HG02623 (cell line): ENCODE measurements around the gene ZFR2.
"Not testable (repeated sequence)": the region's sequence is repeated elsewhere in the genome, so short reads cannot be mapped to it uniquely, and the experiment has no call there.

Source experiments
- ATAC-seq: cut with Tn5 transposase; IDR thresholded peaks from one replicate; pipeline ENCODE4 v1.9.1; 2021; ENCODE audit warnings: moderate library complexity; ENCODE audit not compliant: unreplicated experiment

ZFR2 gene

DNA sequence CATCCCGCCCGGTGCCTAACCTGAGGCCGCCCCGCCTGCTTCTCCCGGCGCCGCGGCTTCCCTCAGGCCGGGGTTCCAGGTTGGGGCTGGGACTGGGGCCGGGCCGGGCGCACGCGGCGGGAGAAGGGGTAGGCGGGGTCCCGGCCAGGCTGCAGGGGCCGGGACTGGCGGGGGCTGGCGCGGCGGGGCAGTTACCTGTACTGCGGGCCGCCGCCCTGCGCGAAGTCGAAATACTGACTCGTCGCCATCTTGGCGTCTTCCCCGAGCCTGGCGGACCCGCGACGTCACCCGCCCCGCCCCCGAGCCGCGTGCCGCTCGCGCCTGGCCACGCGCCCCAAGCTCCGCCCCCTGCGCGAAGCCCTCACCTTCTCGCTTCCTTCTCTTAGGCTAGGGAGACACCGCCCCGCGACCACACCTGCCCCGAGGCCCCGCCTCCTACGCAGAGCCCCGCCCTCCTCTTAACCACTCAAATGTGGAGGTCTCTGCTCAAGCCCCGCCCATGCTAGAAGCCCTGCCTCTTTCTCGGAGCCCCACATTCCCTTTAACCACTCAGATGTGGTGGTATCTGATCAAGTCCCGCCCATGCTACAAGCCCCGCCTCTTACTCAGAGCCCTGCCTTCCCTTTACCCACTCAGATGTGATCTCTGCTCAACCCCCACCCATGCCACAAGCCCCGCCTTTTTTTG, at the start of gene ZFR2:
ZFR2 (minus strand) TSS at position 269 of the 687 bp plus-strand sequence; CDS start at position 248, 21 bp downstream.
- ATAC-seq = no peak

DNA sequence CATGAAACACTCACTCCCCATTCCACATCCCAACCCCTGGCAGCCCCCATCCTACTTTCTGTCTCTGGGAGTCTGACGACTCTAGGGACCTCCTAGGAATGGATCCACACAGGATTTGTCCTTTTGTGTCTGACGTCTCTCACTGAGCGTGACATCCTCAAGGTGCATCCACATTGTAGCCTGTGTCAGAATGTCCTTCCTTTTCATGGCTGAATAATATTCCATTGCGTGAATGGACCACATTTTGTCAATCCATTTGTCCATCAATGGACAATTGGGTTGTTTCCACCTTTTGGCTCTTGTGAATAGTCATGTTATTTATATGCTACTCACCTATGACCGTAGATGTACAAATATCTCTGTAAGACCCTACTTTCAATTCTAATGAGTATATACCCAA, 47.2 kb upstream of the ZFR2 start:
- ATAC-seq = no peak

DNA sequence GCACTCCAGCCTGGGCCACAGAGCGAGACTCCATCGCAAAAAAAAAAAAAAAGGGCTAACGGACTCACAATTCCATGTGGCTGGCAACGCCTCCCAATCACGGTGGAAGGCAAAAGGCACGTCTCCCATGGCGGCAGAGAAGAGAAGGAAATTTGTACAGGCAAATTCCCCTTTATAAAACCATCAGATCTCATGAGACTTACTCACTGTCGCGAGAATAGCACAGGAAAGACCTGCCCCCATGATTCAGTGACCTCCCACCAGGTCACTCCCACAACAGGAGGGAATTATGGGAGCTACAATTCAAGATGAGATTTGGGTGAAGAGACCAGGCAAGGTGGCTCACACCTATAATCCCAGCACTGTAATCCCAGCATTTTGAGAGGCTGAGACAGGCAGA, 45.4 kb upstream of the ZFR2 start:
- no peak for ATAC-seq

DNA sequence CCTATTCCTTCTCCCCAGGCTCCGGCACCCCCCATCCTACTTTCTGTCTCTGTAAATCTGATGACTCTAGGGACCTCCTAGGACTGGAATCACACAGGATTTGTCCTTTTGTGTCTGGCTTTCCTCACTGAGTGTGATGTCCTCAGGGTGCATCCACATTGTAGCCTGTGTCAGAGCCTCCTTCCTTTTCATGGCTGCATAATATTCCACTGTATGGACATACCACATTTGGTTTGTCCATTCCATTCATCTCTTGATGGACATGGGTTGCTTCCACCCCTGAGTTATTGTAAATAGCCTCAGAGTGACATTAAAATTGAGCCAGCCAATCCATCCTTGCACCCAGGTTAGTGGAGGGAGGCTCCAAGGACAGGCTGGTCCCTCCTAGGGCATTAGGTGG, 41.3 kb upstream of the ZFR2 start:
- no peak for ATAC-seq

DNA sequence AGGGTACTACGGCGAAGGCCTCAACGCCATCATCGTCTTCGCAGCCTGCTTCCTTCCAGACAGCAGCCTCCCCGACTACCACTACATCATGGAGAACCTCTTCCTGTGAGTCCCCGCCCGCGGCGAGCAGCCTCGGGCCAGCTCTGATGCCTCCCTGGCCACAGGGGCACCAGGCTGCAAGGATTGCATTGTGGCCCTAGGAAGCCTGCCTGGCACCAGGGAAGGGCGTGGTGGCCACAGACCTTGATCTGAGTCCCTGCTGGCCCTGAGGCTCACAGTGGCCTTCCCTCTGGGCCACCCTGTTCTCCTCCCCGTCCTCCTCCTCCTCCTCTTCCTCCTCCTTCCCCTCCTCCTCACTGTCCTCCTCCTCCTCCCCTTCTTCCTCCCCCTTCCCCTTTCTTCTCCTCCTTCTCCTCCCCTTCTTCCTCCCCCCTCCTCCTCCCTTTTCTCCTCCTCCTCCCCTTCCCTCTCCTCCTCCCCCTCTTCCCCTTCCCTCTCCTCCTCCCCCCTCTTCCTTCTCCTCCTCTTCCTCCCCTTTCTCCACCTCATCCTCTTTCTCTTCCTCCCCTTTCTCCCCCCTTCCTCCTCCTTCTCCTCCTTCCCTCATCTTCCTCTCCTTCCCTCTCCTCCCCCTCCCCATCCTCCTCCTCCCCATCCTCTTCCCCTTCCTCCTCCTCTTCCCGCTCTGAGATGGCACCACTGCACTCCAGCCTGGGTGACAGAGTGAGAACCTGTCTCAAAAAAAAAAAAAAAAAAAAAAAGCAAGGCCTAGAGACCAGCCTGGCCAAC, 39.6 kb upstream of the ZFR2 start:
- ATAC-seq = no peak

DNA sequence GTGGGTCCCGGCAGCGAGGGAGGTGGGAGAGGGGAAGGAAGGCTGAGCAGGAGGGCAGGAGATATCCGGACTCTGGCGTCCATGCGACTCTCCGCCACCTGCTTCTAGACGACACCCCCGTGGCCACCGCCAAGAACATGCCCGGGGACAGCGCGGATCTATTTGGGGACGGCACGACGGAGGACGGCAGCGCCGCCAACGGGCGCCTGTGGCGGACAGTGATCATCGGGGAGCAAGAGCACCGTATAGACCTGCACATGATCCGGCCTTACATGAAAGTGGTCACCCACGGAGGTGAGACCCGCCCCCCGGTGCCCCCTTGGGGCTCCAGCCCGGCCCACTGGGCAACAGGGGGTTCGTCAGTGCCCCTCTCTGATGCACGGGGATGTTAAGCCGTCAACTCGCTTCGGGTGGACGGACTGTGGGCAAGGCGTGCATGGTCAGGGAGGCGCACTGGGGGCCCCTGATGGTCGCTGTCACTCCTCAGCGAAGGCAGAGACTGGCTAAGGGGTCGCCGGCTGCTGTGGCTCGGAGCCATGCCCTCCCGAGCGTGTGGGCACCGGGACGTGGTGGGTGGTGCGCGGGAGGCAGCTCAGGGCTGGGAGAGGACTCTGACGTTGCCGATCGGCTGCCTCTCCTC, 38.9 kb upstream of the ZFR2 start:
- ATAC-seq = no peak

DNA sequence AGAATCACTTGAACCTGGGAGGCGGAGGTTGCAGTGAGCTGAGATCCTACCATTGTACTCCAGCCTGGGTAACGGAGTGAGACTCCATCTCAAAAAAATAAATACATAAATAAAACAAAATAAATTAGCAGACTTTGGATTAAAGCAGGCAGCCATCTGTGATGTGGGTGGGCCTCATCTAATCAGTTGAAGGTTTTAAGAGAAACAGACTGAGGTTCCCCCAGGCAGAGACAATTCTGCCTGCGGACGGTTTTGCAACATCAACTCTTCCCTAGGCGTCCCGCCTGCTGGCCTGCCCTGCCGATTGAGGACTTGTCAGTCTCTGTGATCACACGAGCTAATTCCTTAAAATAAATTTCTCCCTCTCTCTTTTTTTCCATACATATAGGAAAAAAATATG, 35.4 kb upstream of the ZFR2 start:
- no peak for ATAC-seq

DNA sequence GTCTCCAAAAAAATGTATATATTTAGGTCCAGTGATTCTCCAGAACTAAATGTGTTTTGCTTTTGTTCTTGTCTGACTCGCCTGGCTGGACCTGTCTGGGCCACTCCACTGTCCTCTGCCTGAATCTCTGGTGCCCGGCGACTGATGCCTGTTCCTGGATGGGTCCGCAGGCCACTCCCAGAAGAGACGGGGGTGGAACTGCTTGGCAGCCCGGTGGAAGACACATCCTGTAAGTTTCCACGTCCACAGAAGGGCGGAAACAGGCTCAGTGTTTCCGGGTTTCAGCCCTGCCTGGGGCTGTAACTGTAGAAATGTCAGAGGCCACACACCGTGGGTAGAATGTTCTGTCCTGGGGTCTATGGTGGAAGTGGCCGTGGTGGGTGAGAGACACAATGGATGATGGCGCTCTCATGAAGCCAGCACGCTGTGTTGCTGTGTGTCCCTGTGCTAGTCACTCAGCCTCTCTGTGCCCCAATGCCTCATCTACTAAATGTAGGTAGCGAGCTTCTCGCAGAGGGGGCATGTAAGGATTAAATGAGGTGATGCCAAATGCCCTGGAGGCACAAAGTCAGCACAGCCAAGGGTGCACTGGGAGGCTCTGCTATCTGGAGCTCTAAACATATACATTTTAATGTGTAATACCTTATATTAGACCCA, 33.6 kb upstream of the ZFR2 start:
- ATAC-seq = no peak

DNA sequence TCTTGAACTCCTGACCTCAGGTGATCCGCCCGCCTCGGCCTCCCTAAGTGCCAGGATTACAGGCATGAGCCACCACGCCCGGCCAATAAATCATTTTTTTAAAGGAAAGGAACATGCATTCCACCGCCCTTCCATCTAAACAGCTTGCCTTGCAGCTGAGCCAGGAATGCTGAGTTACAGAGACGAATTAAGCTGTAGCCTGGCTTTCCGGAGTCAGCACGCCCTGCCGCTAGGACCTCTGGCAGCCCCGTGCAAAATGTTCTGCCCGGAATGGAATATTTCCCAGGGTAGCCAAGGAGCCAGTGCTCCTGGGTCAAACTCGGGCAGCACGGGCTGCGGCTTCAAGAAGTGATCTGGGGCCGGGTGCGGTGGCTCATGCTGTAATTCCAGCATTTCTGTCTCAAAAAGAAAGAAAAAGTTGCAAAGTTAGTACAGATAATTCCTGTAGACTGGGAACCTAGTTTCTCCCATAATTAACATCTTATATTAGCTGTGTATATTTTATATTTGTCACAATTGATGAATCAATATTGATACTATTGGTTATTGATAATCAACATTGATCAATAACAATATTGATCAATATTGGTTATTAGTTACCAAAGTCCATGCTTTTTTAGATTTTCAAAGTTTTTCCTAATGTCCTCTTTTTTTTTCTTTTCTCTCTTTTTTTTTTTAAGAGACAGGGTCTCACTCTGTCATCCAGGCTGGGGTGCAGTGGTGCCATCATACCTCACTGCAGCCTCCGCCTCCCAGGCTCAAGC, 30.9 kb upstream of the ZFR2 start:
- ATAC-seq = no peak

DNA sequence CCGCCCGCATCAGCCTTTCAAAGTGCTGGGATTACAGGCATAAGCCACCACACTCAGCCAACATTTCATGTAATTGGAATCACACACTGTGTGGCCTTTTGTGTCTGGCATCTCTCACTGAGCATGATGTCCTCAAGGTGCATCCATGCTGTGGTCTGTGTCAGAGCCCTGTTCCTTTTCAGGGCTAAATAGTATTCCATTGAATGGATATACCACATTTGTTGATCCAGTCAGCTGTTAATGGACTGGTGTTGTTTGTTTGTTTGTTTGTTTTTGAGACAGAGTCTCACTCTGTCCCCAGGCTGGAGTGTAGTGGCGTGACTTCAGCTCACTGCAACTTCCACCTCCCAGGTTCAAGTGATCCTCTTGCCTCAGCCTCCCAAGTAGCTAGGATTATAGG, 29.6 kb upstream of the ZFR2 start:
- no peak for ATAC-seq

DNA sequence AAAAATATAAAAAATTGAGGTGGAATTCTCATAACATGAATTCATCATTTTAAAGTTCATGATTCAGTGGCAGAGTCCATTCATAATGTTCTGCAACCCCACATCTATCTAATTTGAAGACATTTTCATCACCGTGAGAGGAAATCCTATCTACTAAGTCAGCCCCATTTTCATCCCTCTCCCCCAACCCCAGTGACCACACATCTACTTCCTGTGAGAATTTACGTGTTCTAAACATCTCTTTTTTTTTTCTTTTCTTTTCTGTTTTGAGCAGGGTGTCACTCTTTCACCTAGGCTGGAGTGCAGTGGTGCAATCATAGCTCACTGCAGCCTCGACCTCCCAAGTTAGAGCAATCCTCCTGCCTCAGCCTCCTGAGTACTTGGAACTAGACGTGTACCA, 29.1 kb upstream of the ZFR2 start:
- ATAC-seq = no peak

DNA sequence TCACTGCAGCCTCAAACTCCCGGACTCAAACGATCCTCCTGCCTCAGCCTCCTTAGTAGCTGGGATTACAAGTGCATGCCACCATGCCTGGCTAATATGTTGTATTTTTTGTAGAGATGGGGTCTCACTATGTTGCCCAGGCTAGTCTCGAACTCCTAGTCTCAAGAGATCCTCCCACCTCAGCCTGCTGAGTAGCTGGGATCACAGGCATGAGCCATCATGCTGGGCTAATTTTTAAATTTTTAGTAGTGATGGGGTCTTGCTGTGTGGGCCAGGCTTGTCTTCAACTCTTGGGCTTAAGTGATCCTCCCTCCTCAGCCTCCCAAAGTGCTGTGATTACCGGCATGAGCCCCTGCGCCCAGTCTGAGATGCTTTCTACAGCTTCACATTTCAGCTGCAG, 26.9 kb upstream of the ZFR2 start:
- ATAC-seq = no peak

DNA sequence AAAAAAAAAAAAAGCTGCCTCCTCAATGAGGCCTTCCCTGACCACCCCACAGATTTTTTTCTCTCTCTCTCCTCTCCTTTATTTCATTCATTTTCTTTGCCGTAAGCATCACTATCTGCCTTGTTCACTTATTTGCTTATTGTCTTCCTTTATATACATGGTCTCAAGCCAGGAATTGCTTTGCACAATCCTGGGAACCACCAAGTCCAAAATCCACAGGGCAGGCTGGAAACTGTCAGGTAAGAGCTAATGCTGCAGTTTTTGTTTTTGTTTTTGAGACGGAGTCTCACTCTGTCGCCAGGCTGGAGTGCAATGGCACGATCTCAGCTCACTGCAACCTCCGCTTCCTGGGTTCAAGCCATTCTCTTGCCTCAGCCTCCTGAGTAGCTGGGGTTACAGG, 26.1 kb upstream of the ZFR2 start:
- not testable (repeated sequence) for ATAC-seq

DNA sequence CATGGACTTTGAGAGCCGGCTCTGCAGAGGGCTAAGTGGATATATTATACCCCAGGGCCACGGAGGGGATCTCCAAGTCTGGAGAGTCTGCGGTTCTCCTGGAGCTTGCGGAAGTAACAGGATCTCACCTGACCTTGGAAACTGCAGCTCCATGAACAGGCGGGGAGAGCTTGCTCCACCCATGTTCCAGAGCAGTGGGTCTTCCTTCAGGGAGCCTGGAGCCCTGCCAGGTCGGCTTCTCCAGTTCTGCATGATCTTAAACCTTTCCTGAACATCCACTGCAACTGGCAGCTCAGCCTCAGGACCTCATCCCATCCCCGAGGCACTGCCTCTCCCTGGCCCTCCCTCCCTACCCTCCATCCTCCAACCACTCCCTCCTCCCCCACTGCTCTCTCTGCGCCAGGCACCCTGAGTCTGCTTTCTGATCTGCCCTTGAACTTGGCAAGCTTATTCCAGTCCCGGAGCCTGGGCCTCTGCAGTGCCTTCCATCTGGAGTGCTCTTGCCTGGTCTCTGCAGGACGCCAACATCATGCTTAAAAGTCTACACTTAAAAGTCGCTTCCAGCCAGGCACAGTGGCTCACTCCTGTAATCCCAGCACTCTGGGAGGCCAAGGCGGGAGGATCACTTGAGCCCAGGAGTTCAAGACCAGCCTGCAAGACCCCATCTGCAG, 24.8 kb upstream of the ZFR2 start:
- ATAC-seq = no peak

DNA sequence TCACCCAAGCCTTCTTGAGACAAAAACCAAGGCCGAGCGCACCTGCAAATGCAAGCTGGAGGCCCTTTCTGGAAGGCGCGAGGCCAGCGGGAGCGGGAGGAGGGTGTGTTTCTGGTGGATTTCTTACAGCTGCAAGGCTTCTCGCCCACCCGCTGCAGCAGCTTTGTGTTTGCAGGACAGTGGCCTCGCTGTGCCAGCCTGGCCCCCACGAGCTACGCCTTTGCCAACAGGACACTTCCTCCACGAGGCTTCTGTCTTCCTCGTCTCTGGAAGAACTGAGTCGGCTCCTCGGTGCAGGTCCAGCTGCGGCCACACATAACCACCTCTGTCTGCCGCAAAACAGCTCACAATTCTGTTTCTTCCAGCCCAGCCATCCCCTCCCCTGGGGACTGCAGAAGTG, 21.8 kb upstream of the ZFR2 start:
- ATAC-seq = no peak

DNA sequence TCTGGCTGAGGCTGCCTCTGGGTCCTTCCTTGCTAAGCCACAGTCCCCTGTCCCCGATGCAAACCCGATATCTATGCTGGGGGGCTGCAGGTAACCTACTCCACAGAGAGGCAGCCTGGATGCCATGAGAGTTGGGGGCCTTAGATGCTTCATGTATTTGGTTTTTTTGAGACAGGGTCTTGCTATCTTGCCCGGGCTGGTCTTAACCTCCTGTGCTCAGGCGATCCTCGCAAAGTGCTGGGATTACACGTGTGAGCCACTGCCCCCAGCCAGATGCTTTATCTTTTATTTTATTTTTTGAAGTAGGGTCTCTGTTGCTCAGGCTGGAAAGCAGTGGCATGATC, 13.2 kb upstream of the ZFR2 start:
- ATAC-seq = no peak

DNA sequence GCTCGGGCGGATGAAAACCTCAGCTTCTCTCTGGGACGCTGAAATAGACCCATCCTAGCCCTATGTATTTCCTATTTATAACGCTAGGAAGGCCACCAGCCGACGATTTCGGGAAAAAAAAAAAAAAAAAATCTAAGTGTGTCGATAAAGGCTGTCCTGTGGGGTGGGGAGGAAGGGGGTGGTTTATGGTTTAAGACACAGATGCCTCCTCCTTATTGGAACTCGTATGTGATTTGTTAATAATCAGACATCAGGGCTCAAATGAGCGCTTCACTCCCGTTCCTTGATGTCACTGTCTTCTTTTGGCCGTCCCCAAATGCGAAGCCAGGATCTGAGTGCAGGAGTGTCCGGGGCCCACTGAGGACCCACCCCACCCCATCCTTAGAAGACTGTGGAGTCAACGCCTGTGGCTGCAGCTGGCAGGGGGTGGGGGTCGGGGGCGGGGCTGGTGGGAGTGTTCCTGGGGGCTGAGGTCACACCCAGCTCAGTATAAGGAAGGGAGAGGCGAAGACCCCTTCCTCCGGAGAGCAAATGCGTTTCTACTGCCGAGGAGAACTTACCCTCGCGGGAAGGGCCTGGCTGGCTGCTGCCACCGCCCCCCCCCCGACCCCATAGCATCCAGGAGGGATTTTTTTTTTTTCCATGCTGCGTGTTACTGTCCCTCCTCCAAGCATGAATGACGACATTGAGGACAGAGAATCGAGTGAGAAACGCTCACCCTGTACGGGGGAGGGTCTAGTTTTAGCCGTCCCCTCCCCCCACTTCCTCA, 12.6 kb upstream of the ZFR2 start:
- no peak for ATAC-seq

DNA sequence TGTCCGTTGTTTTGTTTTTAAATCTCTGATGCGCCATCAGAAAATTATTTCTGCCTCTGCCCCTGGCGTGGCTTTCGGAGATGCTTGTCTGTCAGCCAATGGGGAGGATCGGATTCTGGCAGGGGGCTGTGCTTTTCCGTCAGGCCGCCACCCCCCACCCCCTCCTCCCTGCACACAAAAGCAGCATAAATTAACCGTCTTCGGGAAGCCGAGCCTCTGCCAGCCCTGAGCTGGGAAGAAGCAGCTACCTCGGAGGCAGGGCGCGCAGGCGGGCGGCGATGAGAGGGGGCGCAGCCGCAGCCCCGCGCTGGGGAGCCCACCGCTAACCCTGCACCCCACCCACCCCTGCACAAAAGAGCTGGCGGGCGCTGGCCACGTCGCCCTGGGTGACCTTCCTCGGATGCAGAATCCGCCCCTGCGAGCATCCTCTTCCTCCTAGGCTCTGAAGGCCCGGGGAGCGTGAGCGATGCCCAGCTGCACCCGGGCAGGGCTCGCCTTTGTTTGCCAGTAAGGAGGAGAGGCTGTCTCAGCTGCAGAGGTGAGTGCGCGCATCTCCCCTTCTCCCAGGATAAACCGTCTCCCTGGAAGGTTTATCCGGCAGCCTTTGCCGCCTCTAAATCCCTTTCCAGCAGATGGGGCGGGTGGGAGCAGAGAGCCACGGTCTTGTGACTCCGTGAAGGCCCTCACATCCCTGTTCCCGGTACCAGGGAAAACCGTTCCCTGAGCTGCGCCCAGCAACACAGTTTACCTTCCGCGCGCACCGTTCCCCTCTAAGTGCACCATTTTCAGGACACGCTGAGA, 11.8 kb upstream of the ZFR2 start, which contains the start of gene ATCAY:
ATCAY (plus strand) TSS at position 215 of the 801 bp plus-strand sequence. CDS start 5,083 bp downstream, outside the sequence.
- no peak for ATAC-seq

DNA sequence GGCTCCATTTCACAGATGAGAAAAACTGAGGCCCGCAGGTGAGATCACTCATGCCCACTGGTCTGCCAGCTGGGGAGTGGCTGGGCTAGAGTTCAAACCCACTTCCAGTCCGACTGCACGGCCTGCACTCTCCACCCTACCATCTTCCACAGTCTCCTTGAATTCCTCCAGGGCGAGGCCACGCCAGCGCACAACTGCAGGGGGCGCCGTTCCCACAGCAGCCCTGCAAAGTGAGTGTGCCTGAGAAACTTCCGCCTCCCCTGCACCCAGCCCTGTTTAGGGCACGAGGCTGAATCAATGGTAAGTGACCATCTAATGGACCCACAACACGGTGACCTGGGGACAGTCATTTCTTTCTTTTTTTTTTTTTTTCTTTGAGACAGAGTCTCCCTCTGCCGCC, 10.8 kb upstream of the ZFR2 start:
- no peak for ATAC-seq
